COLO668 (cell line): Measurements from ENCODE around the gene KIF20B.
A peak's percentile ranks its signal among the peaks of the same experiment; 100 is the strongest.

ENCODE experiments used
- DNase-seq: peaks from one replicate; lab custom pipeline; 2025; ENCODE audit not compliant: unreplicated experiment; lab: John Stamatoyannopoulos, UW

KIF20B gene, protein sequence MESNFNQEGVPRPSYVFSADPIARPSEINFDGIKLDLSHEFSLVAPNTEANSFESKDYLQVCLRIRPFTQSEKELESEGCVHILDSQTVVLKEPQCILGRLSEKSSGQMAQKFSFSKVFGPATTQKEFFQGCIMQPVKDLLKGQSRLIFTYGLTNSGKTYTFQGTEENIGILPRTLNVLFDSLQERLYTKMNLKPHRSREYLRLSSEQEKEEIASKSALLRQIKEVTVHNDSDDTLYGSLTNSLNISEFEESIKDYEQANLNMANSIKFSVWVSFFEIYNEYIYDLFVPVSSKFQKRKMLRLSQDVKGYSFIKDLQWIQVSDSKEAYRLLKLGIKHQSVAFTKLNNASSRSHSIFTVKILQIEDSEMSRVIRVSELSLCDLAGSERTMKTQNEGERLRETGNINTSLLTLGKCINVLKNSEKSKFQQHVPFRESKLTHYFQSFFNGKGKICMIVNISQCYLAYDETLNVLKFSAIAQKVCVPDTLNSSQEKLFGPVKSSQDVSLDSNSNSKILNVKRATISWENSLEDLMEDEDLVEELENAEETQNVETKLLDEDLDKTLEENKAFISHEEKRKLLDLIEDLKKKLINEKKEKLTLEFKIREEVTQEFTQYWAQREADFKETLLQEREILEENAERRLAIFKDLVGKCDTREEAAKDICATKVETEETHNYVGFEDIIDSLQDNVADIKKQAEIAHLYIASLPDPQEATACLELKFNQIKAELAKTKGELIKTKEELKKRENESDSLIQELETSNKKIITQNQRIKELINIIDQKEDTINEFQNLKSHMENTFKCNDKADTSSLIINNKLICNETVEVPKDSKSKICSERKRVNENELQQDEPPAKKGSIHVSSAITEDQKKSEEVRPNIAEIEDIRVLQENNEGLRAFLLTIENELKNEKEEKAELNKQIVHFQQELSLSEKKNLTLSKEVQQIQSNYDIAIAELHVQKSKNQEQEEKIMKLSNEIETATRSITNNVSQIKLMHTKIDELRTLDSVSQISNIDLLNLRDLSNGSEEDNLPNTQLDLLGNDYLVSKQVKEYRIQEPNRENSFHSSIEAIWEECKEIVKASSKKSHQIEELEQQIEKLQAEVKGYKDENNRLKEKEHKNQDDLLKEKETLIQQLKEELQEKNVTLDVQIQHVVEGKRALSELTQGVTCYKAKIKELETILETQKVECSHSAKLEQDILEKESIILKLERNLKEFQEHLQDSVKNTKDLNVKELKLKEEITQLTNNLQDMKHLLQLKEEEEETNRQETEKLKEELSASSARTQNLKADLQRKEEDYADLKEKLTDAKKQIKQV (N-terminal part only)

DNA sequence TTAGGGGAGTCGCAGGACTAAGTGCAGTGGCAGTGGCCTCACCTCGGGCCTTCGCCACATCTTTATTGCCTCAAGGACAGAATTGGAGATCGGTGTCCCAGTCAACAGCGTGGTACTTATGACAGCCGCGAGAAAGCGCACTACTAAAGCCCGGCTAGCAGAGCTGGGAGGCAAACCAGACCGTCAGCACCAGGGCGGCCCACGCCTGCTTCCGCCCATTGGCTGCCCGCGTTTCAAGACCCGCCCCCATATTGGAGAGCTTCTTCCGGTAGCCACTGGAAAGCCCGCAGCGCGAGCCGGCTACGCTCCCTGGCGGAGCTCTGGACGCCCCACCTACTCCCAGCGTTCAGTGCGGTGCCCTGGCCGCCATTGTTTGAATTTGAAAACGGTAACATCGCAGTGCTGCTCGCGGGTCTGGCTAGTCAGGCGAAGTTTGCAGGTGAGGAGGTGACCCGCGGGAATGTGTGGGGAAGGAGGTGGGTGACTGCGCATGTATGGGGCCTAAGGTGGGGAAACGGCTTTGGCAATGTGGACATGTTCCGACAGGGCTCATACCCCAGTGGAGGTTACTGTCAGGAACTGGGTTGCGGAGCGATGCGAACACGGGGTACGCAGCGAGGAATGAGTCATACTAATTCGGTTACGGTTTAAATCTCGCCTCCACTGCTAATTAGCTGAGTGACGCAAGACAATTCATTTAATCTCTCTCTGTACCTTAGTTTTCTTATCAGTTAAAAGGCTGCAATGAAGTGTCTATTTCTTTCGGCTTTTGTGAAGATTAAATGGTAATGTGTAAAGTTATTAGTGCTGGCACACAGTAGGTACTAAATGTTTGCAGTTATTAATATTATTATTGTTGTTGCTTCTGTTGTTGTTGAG lies at the start of gene KIF20B:
KIF20B (plus strand) TSS at position 349 of the 879 bp plus-strand sequence. CDS start 3,705 bp downstream, outside the sequence.
- DNase-seq: peak; percentile 93

DNA sequence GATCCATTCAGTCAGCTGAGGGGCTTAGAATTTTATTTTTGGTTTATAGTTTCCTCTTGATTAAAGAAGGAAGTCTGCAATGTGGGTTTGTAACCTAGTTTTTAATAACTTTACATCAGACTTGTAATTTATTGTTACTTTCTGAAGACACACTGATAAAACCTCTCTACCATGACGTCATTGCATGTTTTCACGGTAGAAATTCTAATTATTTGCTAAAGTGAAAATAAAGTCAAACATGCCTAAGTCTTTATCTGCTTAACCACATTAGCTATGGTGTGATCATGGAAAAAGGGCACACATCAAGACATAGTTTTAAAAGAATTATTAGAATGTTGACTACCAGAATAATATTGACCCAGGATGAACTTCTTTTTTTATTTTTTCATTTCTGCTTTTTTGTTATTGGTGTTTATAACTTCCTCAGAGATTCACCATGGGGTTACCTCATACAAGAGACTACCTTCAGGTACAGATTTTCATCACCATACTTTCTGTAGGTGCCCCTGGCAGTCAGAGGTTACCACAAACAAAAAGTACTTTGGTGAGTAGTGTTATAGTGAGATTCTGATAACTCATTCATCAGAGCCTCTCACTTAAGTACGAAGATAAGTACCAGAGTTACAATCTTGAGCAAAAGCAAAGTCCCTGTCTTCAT lies 49.3 kb upstream of the KIF20B start:
- no peak for DNase-seq

DNA sequence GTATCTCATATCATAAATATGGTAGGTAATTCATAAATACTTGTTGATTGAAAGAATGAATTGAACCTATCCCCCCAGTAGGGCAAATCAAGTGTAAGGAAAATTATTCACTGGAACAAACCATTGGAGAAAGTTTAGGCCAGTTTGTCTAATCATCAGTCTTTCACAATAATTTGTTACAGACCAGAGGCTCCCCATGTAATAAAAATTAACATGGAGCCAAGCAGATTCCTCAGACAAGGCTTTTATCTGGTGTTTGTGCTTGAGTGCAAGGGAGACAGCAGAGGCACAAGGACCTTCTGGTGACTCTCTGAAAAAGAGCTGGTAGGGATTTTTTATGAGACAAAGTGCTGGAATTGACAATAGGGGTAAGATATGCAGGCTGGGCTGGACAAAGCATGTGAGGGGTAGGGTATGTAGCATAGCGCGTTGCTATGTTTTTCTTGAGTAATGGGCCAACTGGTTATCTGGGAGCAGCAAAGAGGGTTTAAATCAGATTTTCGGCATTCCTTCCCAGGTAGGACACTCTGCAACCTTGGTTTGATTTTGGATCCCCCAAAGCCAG lies 48.5 kb upstream of the KIF20B start:
- DNase-seq: no peak

DNA sequence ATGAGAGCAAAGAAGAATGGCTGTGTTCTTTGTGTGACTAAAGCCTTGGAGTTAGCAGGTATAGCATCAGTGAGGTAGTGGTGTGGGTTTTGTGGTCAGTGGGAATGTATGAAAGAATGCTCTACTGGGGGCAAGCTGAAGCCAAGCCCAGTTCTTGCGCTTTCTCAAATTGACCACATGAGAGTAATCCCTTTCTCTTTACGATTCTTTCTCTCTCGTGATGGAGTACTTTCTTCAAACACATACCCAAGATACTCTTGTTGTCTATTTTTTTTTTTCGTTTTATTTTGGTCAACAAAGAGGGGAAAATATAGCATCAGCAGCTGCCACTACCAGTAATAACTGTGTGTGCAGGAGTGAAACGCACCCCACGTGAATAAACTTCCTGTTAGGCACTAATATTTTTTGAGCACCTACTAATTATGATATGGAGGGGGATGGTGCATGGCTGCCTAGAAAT lies 48.0 kb upstream of the KIF20B start:
- no peak for DNase-seq

DNA sequence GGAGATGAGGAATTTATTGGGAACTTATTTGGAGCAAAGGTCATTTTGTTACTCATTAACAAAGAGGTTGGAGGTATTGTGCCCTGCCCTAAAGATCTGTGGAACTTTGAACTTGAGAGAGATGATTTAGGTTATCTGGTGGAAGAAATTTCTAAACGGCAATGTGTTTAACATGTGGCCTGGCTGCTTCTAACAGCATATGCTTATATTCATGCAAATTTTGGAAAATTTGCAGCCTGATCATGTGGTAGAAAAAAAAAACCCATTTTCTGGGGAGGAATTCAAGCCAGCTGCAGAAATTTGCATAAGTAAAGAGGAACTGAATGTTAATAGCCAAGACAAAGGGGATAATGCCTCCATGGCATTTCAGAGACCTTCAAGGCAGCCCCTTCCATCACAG lies 45.7 kb upstream of the KIF20B start:
- DNase-seq: no peak

DNA sequence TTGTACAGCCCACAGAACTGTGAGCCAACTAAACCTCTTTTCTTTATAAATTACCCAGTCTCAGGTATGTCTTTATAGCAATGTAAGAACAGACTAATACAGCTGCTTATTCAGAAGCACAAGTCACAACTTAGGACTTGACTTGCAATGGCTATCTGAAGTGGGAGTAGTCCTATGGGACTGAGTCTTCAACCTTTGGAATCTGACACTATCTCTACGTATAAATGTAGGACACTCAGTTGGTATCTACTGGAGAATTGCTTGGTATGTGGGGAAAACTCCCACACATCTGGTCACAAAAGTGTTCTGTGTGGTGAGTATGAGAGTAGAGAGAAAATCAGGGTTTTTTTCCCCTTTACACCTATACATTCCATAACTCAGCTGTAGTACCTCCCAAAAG lies 44.1 kb upstream of the KIF20B start:
- no peak for DNase-seq

DNA sequence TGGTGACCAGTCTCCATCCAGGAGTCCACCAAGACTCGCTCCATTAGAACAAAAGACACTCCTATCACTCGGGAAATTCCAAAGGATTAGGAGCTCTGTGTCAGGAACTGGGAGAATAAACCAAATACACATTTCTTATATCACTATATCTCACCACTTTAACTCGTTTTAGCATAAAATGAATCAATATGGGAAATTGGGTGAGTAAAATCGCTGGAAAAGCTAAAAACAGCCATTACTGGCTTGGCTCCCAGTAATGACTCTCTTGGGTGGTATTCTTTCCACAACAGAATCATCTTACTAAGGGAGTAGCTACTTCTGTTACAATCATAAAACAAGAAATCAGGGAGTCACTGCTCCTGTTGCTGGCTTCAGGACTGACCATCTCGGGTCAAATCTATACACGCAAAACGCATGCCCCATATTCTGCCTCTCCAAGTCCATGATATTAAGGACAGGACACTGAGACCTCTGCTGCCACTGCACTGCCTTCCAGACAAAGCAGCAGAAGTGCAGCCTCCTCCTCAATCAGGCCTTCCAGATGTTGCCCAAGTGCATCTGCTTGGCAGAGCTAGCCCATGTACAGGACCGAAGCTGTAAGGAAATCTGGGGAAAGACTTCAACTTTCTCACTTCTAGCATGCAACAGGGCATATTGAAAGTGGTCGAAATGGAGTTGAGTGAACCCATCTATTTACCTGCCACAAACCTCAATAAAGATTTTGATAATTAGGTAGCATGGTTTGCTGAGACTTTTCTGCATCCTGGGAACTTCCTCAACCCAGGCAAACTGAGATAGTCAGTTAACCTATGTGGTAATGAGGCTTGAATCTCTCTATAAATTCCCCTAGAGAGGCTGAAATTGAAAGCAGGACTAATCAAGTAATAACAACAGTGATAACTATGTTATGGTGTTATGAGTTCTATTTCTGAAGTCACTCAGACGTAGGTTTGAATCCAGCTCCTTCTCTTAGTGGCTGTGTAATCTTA lies 42.0 kb upstream of the KIF20B start:
- DNase-seq: no peak

DNA sequence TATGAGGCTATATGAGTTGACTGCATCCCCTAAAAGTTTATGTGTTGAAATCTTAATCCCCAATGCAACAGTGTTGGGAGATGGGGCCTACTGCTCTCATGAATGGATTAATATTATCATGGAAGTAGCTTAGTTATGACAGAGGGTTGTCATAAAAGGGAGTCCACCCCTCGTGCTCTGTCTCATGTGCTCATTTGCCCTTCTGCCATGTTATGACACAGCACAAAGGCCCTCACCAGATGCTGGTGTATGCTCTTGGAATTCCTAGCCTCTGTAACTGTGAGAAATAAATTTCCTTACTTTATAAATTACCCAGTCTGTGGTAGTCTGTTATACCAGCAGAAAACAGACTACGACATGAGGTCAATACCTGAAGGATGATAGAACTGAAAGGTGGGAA lies 38.8 kb upstream of the KIF20B start:
- DNase-seq: no peak

DNA sequence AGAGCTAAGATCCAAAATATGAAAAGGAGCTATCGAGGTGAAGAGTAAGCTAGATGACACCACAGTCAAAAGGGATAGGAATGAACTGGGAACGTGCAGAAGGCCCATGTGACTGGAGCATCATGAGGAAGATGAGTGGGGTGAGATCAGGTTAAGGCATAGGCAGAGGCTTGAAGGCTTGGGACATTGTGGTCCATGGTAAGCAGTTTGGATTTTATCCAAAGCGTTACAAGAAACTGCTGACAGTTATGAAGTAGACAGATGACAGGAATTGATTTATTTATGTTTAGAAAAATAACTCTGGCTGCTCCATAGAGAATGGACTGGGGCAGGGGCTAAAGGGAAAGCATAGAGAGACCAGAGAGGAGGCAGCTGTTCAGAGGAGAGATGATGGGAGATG lies 38.2 kb upstream of the KIF20B start:
- DNase-seq: no peak

DNA sequence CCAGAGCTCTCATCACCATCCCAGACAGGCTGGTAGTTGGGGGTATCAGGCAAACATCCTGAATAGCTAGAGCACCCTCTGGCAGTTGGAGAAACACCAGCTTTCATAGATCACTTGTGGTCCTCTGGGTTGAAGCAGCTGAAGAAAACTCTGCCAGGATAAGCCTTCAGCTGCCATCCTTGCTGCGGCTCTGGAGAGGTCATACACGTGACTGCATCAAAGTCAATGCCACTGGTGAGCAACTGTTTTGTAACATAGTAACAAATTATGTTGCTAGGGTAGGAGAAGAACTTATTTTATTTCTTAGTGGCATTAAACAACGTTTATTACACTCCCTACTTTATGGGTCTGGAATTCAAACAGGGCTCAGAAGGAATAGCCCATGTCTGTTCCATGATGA lies 37.2 kb upstream of the KIF20B start:
- no peak for DNase-seq

DNA sequence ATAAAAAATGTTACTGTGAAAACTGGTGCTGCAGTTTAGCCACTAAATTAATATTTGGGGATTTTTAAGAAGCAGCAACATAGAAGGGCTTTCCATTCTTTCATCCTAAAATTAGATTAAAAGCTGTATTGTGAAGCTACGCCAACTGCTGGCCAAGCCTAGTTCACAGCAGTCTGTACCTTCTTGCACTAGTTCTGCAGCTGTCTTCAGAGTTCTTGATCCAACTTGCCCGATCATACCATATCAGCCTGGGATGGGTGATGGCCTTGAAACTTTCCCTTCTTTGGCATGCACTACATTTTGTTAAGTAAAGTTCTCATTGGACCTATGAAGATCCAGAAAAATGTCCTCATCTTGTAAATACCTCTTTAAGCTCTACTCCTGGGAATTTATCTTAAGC lies 36.1 kb upstream of the KIF20B start:
- DNase-seq: no peak

DNA sequence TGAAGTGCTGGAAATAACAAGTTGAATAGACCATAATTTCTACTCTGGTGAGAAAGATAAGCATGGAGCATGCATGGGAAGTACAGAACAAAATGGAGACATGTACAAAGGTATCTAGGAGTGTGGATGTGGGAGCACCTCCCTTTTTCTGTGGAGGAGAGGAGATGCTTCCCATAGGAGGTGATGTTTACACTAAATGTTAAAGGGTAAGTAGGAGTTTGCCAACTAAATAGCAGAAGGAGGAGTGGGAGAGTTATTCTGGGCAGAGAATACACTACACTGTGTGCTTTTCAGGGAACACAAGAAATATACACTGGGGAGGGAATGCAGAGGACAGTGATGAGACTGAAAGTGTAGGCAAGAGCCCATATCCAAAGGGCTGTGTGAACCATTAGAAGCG lies 35.3 kb upstream of the KIF20B start:
- DNase-seq: no peak

DNA sequence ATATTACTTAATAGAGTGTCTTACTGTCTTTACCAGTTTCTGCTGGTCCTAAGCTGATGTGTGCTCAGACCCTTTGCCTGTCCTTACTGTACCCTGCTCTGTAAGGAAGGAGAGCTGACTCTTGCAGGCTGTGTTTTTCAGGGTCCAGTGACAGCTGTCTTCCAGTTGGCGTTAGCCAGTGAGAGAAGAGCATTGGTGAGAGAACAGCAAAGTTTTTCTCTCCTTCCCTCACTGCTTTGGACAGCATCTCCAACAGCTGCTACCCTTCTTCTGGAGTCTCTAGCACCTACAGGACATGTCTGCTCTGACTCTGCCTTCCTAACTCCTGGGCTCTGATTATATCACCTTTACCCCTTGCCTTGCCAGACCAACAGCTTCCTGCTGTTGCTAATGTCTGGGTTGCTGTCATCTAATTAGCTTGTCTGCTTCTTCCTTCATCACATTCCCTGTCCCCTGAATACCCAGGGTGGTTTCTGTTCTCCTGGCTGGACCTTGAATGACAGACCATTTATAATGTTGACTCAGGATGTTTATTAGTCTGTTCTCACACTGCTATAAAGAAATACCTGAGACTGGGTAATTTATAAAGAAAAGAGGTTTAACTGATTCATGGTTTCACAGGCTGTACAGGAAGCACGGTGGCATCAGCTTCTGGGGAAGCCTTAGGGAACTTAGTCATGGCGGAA lies 32.9 kb upstream of the KIF20B start:
- no peak for DNase-seq

DNA sequence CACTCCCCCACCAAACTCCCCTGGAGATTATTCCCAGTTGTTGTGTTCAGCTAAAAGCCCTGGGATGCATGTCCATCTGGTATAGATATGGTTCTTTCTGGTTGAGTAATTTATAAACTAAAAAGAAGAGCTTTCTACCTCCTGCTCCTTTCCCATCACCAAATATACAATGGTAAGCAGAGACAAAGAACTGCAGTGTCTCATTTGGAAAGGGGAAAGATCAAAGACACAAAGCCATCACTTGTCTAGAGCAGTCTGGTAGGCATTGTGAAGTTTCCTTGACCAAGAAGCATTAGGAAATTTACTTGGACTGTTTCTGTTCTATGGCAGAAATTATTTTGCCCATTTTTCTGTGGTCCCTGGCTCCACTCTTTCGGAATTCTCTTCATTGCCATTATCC lies 31.4 kb upstream of the KIF20B start:
- DNase-seq: no peak

DNA sequence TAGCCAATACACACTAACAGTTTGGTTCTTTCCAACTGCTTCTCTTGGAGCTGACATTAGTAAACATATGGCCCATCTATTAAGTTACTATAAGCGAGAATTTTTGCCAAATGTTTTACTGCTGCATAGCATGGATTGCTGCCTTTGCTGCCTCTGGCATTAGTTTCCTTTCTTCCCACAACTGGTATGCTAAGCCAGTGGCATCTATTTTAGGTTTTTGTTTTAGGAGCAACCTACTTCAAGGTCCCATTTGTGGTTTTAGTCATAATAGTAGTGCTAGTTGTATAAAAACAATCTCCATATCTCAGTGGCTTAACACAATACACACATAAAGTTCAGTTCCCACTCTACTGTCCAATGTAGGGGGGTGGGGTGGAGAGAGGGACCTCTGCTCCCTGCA lies 30.5 kb upstream of the KIF20B start:
- no peak for DNase-seq

DNA sequence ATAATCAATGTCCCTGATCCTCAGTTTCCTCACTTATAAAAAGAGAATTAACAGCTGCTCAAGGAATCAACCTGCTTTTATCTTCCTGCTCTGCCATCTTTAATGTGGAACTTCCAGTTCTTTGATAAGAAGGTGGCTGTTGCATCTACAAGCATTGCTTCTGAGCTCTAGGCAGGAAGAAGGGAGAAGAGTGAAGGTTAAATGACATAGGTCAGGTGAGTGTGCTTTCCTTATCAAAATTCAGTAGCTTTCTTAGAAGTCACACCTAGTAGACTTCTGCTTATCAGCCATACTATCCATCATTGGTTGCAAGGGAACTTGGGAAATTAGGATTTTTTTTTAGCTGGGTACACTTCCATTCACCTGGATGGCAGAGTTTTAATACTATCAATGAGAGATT lies 24.0 kb upstream of the KIF20B start:
- no peak for DNase-seq

DNA sequence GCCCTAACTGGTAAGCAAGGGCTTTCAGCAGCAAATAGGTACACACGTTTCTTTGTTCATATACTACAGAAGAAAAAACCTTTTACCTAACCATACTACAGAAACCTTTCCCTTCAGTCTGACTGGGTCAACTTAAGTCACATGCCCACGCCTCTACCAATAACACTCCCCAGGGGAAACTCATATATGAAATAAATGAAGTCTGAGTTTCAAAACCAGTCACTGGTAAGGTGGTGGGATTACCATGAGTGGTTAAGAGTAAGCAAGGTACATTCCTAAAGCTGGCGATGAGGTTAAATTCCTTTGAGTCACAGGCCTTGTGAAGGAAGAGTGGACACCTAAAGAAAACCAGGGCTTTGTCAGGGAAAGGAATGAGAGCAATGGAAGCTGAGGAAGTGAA lies 21.4 kb upstream of the KIF20B start:
- DNase-seq: no peak

DNA sequence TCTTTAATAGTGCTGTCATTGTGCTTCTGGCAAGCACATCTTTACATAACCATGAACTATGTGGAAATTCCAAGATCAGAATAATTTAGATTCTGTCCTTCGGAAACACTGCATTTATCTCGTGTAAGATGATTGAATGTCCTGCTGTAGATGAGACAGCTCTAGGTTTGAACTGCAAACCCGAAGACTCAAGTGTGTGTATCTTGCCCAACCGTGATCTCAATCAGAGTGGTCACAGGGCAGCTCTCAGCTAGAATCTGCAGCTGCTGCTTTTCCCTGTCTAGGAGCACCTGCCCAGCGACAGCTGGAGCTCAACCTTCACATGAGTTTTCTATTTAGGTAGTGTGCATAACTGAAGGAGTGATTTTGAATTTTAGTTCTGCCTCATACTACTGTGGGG lies 17.5 kb upstream of the KIF20B start:
- DNase-seq: peak; percentile 16
